Activated B cell treated with CpG ODN at 0.5 μM for 24 hours (primary cell): ENCODE results near the gene MBD5. TPM values are rescaled to one million over a fixed set of nuclear protein-coding genes. Genes with fewer than 3 reads are reported as not detected.
"Not testable (repeated sequence)": the region's sequence is repeated elsewhere in the genome, so short reads cannot be mapped to it uniquely, and the experiment has no call there.

ENCODE experiments used
- ATAC-seq: fragments of 200-7000 bp; cut with Tn5 transposase; one replicate; pipeline ENCODE4 v1.10.0; 2021; ENCODE audit warnings: low read depth, mild to moderate bottlenecking, moderate library complexity
- CTCF ChIA-PET: fragments of 350-600 bp; sonication (Branson Sonifier 250); formaldehyde crosslinking; loops from one replicate; lab custom pipeline; 2021; ENCODE audit warnings: antibody characterized with exemption; lab: Charles Lee
- POLR2A ChIA-PET: fragments of 350-600 bp; sonication (Branson Sonifier 250); formaldehyde crosslinking; loops from one replicate; lab custom pipeline; 2021; ENCODE audit warnings: antibody characterized with exemption; lab: Charles Lee
- DNase-seq: peaks from one replicate; pipeline ENCODE4 v3.0.0; 2022
- H3K27ac Mint-ChIP-seq: one replicate; pipeline ENCODE4 v1.8.0; 2020; ENCODE audit warnings: mixed read lengths
- H3K27me3 Mint-ChIP-seq: one replicate; pipeline ENCODE4 v1.8.0; 2021; ENCODE audit warnings: mixed read lengths
- H3K36me3 Mint-ChIP-seq: one replicate; pipeline ENCODE4 v1.8.0; 2021; ENCODE audit warnings: low read depth, mixed read lengths
- H3K4me1 Mint-ChIP-seq: one replicate; pipeline ENCODE4 v1.8.0; 2021; ENCODE audit warnings: mixed read lengths
- H3K4me3 Mint-ChIP-seq: one replicate; pipeline ENCODE4 v1.8.0; 2020; ENCODE audit warnings: mild to moderate bottlenecking, mixed read lengths
- H3K9me3 Mint-ChIP-seq: one replicate; pipeline ENCODE4 v1.8.0; 2020; ENCODE audit warnings: mixed read lengths
- intact Hi-C: fragments of 100-400 bp; cut with micrococcal nuclease; formaldehyde crosslinking; loops from one replicate; pipeline ENCODE4 v1.15.1; 2024
- total RNA-seq: library from RNA; stranded (reverse); gene quantifications from 2 replicates; pipeline ENCODE4 v1.2.3, GENCODE V29; 2022
- TF ChIP-seq, protein P1 (sequence below): fragments of 200-600 bp; IDR thresholded peaks from one replicate; pipeline ENCODE4 v1.8.0; 2022; ENCODE audit warnings: antibody characterized with exemption, mild to moderate bottlenecking

The MBD5 gene
- total RNA-seq, 1 donor from 2014 or later: 55.7 TPM

- DNase-seq (no peak), ATAC-seq (no peak)
- Mint-ChIP-seq H3K4me3 (no peak overlapping the region), H3K27me3 (no peaks in the 10 kb centered on the region), H3K36me3 (peaks cover 39% of the 10 kb centered on the region), H3K9me3 (peaks cover 17% of the 10 kb centered on the region), H3K27ac (no peak overlapping the region), H3K4me1 (peaks cover 21% of the 10 kb centered on the region)
- TF ChIP-seq, protein P1, sequence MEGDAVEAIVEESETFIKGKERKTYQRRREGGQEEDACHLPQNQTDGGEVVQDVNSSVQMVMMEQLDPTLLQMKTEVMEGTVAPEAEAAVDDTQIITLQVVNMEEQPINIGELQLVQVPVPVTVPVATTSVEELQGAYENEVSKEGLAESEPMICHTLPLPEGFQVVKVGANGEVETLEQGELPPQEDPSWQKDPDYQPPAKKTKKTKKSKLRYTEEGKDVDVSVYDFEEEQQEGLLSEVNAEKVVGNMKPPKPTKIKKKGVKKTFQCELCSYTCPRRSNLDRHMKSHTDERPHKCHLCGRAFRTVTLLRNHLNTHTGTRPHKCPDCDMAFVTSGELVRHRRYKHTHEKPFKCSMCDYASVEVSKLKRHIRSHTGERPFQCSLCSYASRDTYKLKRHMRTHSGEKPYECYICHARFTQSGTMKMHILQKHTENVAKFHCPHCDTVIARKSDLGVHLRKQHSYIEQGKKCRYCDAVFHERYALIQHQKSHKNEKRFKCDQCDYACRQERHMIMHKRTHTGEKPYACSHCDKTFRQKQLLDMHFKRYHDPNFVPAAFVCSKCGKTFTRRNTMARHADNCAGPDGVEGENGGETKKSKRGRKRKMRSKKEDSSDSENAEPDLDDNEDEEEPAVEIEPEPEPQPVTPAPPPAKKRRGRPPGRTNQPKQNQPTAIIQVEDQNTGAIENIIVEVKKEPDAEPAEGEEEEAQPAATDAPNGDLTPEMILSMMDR: no peak
- POLR2A ChIA-PET: no interaction called here
- CTCF ChIA-PET: interaction anchor here (1.0 kb wide), 1 partner anchor 511 kb away, joined by 3 read pairs; no protein-coding TSS in a partner anchor
- intact Hi-C loops: no loop called here
Observed at GRCh38 chr2:147999126-147999525, 21.8 kb upstream of the MBD5 start.

DNA sequence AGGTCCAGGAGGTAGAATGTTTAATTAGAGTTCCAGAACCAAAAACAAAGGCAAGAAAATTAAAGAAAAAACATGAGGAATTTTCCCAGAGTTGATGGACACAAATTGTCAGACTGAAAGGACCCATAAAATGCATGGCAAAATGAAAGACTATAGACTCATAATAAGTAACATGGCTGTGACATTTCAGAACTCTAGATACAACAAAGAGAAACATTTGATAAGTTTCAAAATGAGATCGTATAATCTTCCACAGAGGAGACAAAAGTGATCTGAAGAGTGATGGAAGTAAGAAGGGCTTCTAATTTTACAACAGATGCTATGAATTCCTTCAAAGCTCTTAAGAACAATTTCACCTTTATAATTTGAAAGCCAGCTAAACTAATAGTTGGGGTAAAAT, 20.8 kb upstream of the MBD5 start:
- Mint-ChIP-seq H3K4me1 (peaks cover 18% of the 10 kb centered on the region), H3K4me3 (no peak overlapping the region), H3K27ac (no peak overlapping the region), H3K36me3 (peaks cover 37% of the 10 kb centered on the region), H3K27me3 (no peaks in the 10 kb centered on the region), H3K9me3 (peaks cover 21% of the 10 kb centered on the region)
- DNase-seq: no peak
- intact Hi-C loops: no loop called here
- TF ChIP-seq, protein P1: no peak
- CTCF ChIA-PET: interaction anchor here (0.9 kb wide), 1 partner anchor 10 kb away, joined by 3 read pairs; no protein-coding TSS in a partner anchor
- POLR2A ChIA-PET: no interaction called here
- ATAC-seq: no peak

DNA sequence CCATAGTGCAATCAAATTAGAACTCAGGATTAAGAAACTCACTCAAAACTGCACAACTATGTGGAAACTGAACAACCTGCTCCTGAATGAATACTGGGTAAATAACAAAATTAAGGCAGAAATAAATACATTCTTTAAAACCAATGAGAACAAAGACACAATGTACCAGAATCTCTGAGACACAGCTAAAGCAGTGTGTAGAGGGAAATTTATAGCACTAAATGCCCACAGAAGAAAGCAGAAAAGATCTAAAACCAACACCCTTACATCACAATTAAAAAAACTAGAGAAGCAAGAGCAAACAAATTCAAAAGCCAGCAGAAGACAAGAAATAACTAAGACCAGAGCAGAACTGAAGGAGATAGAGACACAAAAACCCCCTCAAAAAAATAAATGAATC, 18.5 kb upstream of the MBD5 start:
- intact Hi-C loops, CTCF ChIA-PET, H3K27me3 Mint-ChIP-seq, POLR2A ChIA-PET, ATAC-seq, H3K27ac Mint-ChIP-seq, DNase-seq, H3K4me3 Mint-ChIP-seq: not testable (repeated sequence)
- Mint-ChIP-seq H3K36me3 (peaks cover 33% of the 10 kb centered on the region), H3K4me1 (peaks cover 22% of the 10 kb centered on the region), H3K9me3 (peaks cover 12% of the 10 kb centered on the region)

GRCh38 chr2:148006249-148007007, 14.5 kb upstream of the MBD5 start:
- Mint-ChIP-seq H3K4me3 (no peak overlapping the region), H3K36me3 (peaks cover 29% of the 10 kb centered on the region), H3K4me1 (peaks cover 34% of the 10 kb centered on the region), H3K9me3 (peaks cover 21% of the 10 kb centered on the region), H3K27me3 (no peaks in the 10 kb centered on the region), H3K27ac (no peak overlapping the region)
- ChIA-PET CTCF (no interaction called here), POLR2A (no interaction called here)
- no peak for ATAC-seq
- TF ChIP-seq, protein P1: no peak
- no peak for DNase-seq
- intact Hi-C loops: no loop called here

GRCh38 chr2:148007219-148007900, 13.5 kb upstream of the MBD5 start:
- POLR2A ChIA-PET: no interaction called here
- no peaks in the 10 kb centered on the region for H3K27me3 Mint-ChIP-seq
- TF ChIP-seq, protein P1: no peak
- no peak overlapping the region for H3K4me3 Mint-ChIP-seq
- CTCF ChIA-PET: no interaction called here
- intact Hi-C loops: no loop called here
- ATAC-seq: no peak
- peaks cover 34% of the 10 kb centered on the region for H3K4me1 Mint-ChIP-seq
- H3K36me3 Mint-ChIP-seq: peaks cover 22% of the 10 kb centered on the region
- no peak overlapping the region for H3K27ac Mint-ChIP-seq
- no peak for DNase-seq
- H3K9me3 Mint-ChIP-seq: peaks cover 20% of the 10 kb centered on the region

DNA sequence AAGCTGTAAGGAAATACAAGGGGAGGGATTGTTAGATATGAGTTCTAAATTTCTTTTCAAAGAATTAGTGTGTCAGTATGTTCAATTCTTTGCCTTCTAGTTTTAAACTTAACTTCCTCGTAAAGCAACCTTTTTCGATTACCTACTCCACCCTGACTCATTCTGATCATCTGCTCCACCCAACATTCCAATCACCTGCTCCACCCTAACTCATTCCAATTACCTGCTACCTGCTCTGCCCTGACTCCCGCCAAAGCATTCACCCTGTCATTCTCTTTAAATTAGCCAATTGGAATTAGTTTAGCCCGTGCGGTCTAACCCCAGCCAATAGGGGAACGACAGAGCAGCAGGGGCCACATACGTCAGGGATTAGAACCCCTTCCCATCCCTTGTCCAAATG, 12.5 kb upstream of the MBD5 start:
- H3K4me3 Mint-ChIP-seq, intact Hi-C loops, POLR2A ChIA-PET, DNase-seq, ATAC-seq, CTCF ChIA-PET, H3K27ac Mint-ChIP-seq, H3K27me3 Mint-ChIP-seq: not testable (repeated sequence)
- peaks cover 13% of the 10 kb centered on the region for H3K9me3 Mint-ChIP-seq
- peaks cover 40% of the 10 kb centered on the region for H3K4me1 Mint-ChIP-seq
- peaks cover 24% of the 10 kb centered on the region for H3K36me3 Mint-ChIP-seq
